Natural killer cell treated with Interleukin-12 subunit alpha and Interleukin-12 subunit beta and Interleukin-15 and Interleukin-18, amount 100 ng/mL, for 72 hours (primary cell): ENCODE data around the gene SCN2A. TPM values are rescaled to one million over a fixed set of nuclear protein-coding genes. Genes with fewer than 3 reads are reported as not detected.

Source experiments
- ATAC-seq, 2 donors: fragments of 150-1000 bp; cut with Tn5 transposase in 1 of 2; sonication (Bioruptor Pico), chemical (Tn5 transposase) in 1 of 2; 2 replicates each; pipeline ENCODE4 v1.10.0; 2021
- DNase-seq: peaks from one replicate; pipeline ENCODE4 v3.0.0; 2022; ENCODE audit warnings: low spot score
- H3K27ac Mint-ChIP-seq, 2 donors: 1 replicate in 1 of 2; 2 replicates in 1 of 2; pipeline ENCODE4 v1.8.0; 2022; ENCODE audit warnings: mixed read lengths in 2 of 2, mild to moderate bottlenecking in 1 of 2, moderate library complexity in 1 of 2
- H3K27me3 Mint-ChIP-seq, 2 donors: 1 replicate in 1 of 2; 2 replicates in 1 of 2; pipeline ENCODE4 v1.8.0; 2022; ENCODE audit warnings: mixed read lengths in 2 of 2
- H3K36me3 Mint-ChIP-seq: one replicate; pipeline ENCODE4 v1.8.0; 2022; ENCODE audit warnings: mixed read lengths
- H3K4me1 Mint-ChIP-seq, 2 donors: 1 replicate in 1 of 2; 2 replicates in 1 of 2; pipeline ENCODE4 v1.8.0; 2022; ENCODE audit warnings: low read depth in 2 of 2, mixed read lengths in 2 of 2, mild to moderate bottlenecking in 1 of 2
- H3K4me3 Mint-ChIP-seq: one replicate; pipeline ENCODE4 v1.8.0; 2022; ENCODE audit warnings: mixed read lengths
- H3K9me3 Mint-ChIP-seq: 2 replicates; pipeline ENCODE4 v1.8.0; 2022; ENCODE audit warnings: mixed read lengths
- total RNA-seq, 2 donors: library from RNA; stranded (reverse); gene quantifications; one replicate each; pipeline ENCODE4 v1.2.3, GENCODE V29; 2022

The SCN2A gene
- total RNA-seq = not detected

- no peak for DNase-seq
- no peaks in the 10 kb centered on the region for H3K9me3 Mint-ChIP-seq
- H3K36me3 Mint-ChIP-seq = no peaks in the 10 kb centered on the region
- no peak for ATAC-seq
- H3K4me3 Mint-ChIP-seq = no peak within 1 kb of the TSS
- H3K27ac Mint-ChIP-seq = no peak within 1 kb of the TSS
- H3K27me3 Mint-ChIP-seq = peaks cover 0 to 4% of the 10 kb centered on the region in 2 donors
- no peaks in the 10 kb centered on the region for H3K4me1 Mint-ChIP-seq
These were observed at the start of gene SCN2A for GRCh38 chr2:165239230-165239629. TSS of gene SCN2A (plus strand) at chr2:165239414. CDS start at chr2:165295824, 56,410 bp downstream.

GRCh38 chr2:165191096-165191728 is 48.0 kb upstream of the SCN2A start:
- Mint-ChIP-seq H3K27me3 (peaks cover 0 to under 1% of the 10 kb centered on the region in 2 donors), H3K27ac (no peak overlapping the region), H3K36me3 (no peaks in the 10 kb centered on the region), H3K4me3 (no peak overlapping the region), H3K9me3 (no peaks in the 10 kb centered on the region), H3K4me1 (no peaks in the 10 kb centered on the region)
- DNase-seq (no peak), ATAC-seq (no peak)

GRCh38 chr2:165192729-165193128 is 46.5 kb upstream of the SCN2A start:
- Mint-ChIP-seq H3K4me1 (no peaks in the 10 kb centered on the region), H3K27me3 (no peaks in the 10 kb centered on the region), H3K27ac (no peak overlapping the region), H3K4me3 (no peak overlapping the region), H3K36me3 (no peaks in the 10 kb centered on the region), H3K9me3 (no peaks in the 10 kb centered on the region)
- no peak for DNase-seq
- ATAC-seq = no peak

- DNase-seq = no peak
- no peaks in the 10 kb centered on the region for H3K36me3 Mint-ChIP-seq
- no peak for ATAC-seq
- H3K4me1 Mint-ChIP-seq = no peaks in the 10 kb centered on the region
- H3K27ac Mint-ChIP-seq = no peak overlapping the region
- no peaks in the 10 kb centered on the region for H3K27me3 Mint-ChIP-seq
- H3K4me3 Mint-ChIP-seq = no peak overlapping the region
- H3K9me3 Mint-ChIP-seq = no peaks in the 10 kb centered on the region
These were observed 45.9 kb upstream of the SCN2A start for GRCh38 chr2:165193178-165193777.

- H3K36me3 Mint-ChIP-seq = no peaks in the 10 kb centered on the region
- H3K4me3 Mint-ChIP-seq = no peak overlapping the region
- ATAC-seq (no peak), DNase-seq (no peak)
- H3K27me3 Mint-ChIP-seq = no peaks in the 10 kb centered on the region
- H3K9me3 Mint-ChIP-seq = no peaks in the 10 kb centered on the region
- no peak overlapping the region for H3K27ac Mint-ChIP-seq
- H3K4me1 Mint-ChIP-seq = no peaks in the 10 kb centered on the region
These were observed 42.8 kb upstream of the SCN2A start for GRCh38 chr2:165196411-165196810.

GRCh38 chr2:165197346-165197745 is 41.9 kb upstream of the SCN2A start:
- H3K4me1 Mint-ChIP-seq = no peaks in the 10 kb centered on the region
- DNase-seq = no peak
- no peak for ATAC-seq
- H3K27me3 Mint-ChIP-seq = no peaks in the 10 kb centered on the region
- no peak overlapping the region for H3K27ac Mint-ChIP-seq
- no peaks in the 10 kb centered on the region for H3K36me3 Mint-ChIP-seq
- H3K9me3 Mint-ChIP-seq = no peaks in the 10 kb centered on the region
- H3K4me3 Mint-ChIP-seq = no peak overlapping the region

GRCh38 chr2:165198181-165198580 is 41.0 kb upstream of the SCN2A start:
- Mint-ChIP-seq H3K4me3 (no peak overlapping the region), H3K27me3 (no peaks in the 10 kb centered on the region), H3K27ac (no peak overlapping the region), H3K36me3 (no peaks in the 10 kb centered on the region), H3K9me3 (no peaks in the 10 kb centered on the region), H3K4me1 (no peaks in the 10 kb centered on the region)
- DNase-seq = no peak
- ATAC-seq = no peak

GRCh38 chr2:165202239-165202638 is 37.0 kb upstream of the SCN2A start:
- no peak overlapping the region for H3K27ac Mint-ChIP-seq
- no peak for ATAC-seq
- DNase-seq = no peak
- H3K36me3 Mint-ChIP-seq = no peaks in the 10 kb centered on the region
- H3K9me3 Mint-ChIP-seq = no peaks in the 10 kb centered on the region
- H3K4me3 Mint-ChIP-seq = no peak overlapping the region
- H3K27me3 Mint-ChIP-seq = no peaks in the 10 kb centered on the region
- no peaks in the 10 kb centered on the region for H3K4me1 Mint-ChIP-seq

- Mint-ChIP-seq H3K4me3 (no peak within 1 kb of the TSS), H3K27me3 (no peaks in the 10 kb centered on the region), H3K9me3 (no peaks in the 10 kb centered on the region), H3K4me1 (no peaks in the 10 kb centered on the region), H3K27ac (no peak within 1 kb of the TSS), H3K36me3 (no peaks in the 10 kb centered on the region)
- DNase-seq = no peak
- ATAC-seq = no peak
These were observed 35.3 kb upstream of the SCN2A start, which contains the start of gene SCN3A for GRCh38 chr2:165203689-165204559. TSS of gene SCN3A (minus strand) at chr2:165204050. CDS start at chr2:165176394, 27,656 bp downstream.

GRCh38 chr2:165205865-165206264 is 33.3 kb upstream of the SCN2A start:
- ATAC-seq = no peak
- H3K27ac Mint-ChIP-seq = no peak overlapping the region
- no peaks in the 10 kb centered on the region for H3K4me1 Mint-ChIP-seq
- no peaks in the 10 kb centered on the region for H3K27me3 Mint-ChIP-seq
- no peak overlapping the region for H3K4me3 Mint-ChIP-seq
- H3K36me3 Mint-ChIP-seq = no peaks in the 10 kb centered on the region
- no peak for DNase-seq
- H3K9me3 Mint-ChIP-seq = no peaks in the 10 kb centered on the region

GRCh38 chr2:165208094-165208493 is 31.1 kb upstream of the SCN2A start:
- Mint-ChIP-seq H3K27ac (no peak overlapping the region), H3K9me3 (no peaks in the 10 kb centered on the region), H3K27me3 (no peaks in the 10 kb centered on the region), H3K4me1 (no peaks in the 10 kb centered on the region), H3K4me3 (no peak overlapping the region), H3K36me3 (no peaks in the 10 kb centered on the region)
- DNase-seq (no peak), ATAC-seq (no peak)

- Mint-ChIP-seq H3K4me3 (no peak overlapping the region), H3K27me3 (peaks cover 0 to 4% of the 10 kb centered on the region in 2 donors), H3K9me3 (no peaks in the 10 kb centered on the region), H3K4me1 (no peaks in the 10 kb centered on the region), H3K27ac (no peak overlapping the region), H3K36me3 (no peaks in the 10 kb centered on the region)
- no peak for ATAC-seq
- DNase-seq = no peak
These were observed 25.1 kb upstream of the SCN2A start for GRCh38 chr2:165214093-165214492.

- Mint-ChIP-seq H3K4me1 (no peaks in the 10 kb centered on the region), H3K4me3 (no peak overlapping the region), H3K27ac (no peak overlapping the region), H3K27me3 (no peaks in the 10 kb centered on the region), H3K9me3 (no peaks in the 10 kb centered on the region), H3K36me3 (no peaks in the 10 kb centered on the region)
- ATAC-seq = no peak
- DNase-seq = no peak
These were observed 19.7 kb upstream of the SCN2A start for GRCh38 chr2:165219481-165219880.

GRCh38 chr2:165224941-165225340 is 14.3 kb upstream of the SCN2A start:
- H3K27me3 Mint-ChIP-seq = peaks cover 0 to 5% of the 10 kb centered on the region in 2 donors
- no peak overlapping the region for H3K27ac Mint-ChIP-seq
- DNase-seq (no peak), ATAC-seq (no peak)
- H3K4me1 Mint-ChIP-seq = no peaks in the 10 kb centered on the region
- H3K36me3 Mint-ChIP-seq = no peaks in the 10 kb centered on the region
- no peak overlapping the region for H3K4me3 Mint-ChIP-seq
- H3K9me3 Mint-ChIP-seq = no peaks in the 10 kb centered on the region
